AG10803 (cell line): ENCODE data around the gene GLI1.

Experiments
- DNase-seq: peaks from one replicate; pipeline ENCODE4 v3.0.0; 2010; ENCODE audit warnings: low read depth
- H3K4me3 ChIP-seq: 2 replicates; pipeline ENCODE4 v1.5.1; 2011; ENCODE audit warnings: mild to moderate bottlenecking, low read length, control low read depth
- CTCF ChIP-seq: conservative IDR thresholded peaks from 2 replicates; pipeline ENCODE4 v1.5.1; 2011; ENCODE audit warnings: mild to moderate bottlenecking, low read length, control low read depth, inconsistent platforms

Gene GLI1

GRCh38 chr12:57462251-57462911, 2.8 kb downstream of the GLI1 start:
- peak; percentile 83 for DNase-seq
- peak overlapping the region; percentile 83 for H3K4me3 ChIP-seq
- peak; percentile 91 for TF ChIP-seq CTCF

- DNase-seq: no peak
- TF ChIP-seq CTCF: no peak
These were observed 3.3 kb downstream of the GLI1 start for GRCh38 chr12:57462912-57463253.

GRCh38 chr12:57464569-57464968, 5.0 kb downstream of the GLI1 start:
- no peak for TF ChIP-seq CTCF
- no peak for DNase-seq
- H3K4me3 ChIP-seq: no peak overlapping the region

More at GRCh38 chr12:57462912-57463253, 3.3 kb downstream of the GLI1 start:
- H3K4me3 ChIP-seq: no peak overlapping the region

- DNase-seq: no peak
- H3K4me3 ChIP-seq: no peak overlapping the region
- no peak for TF ChIP-seq CTCF
These were observed 5.6 kb downstream of the GLI1 start for GRCh38 chr12:57465030-57465746.

- no peak for DNase-seq
- no peak overlapping the region for H3K4me3 ChIP-seq
- no peak for TF ChIP-seq CTCF
These were observed 6.3 kb downstream of the GLI1 start for GRCh38 chr12:57465747-57466505.

GRCh38 chr12:57467212-57467874, 7.8 kb downstream of the GLI1 start:
- no peak overlapping the region for H3K4me3 ChIP-seq
- no peak for DNase-seq
- no peak for TF ChIP-seq CTCF
